ENCODE data around the gene SIRT3.

GRCh38 chr11:235997-236773 is at the start of gene SIRT3:
- TF ChIP-seq CTCF (conservative IDR thresholded peaks at IDR 0.05; ENCODE audit: low read depth, low read length) (no peak), EZH2 (IDR thresholded peaks at IDR 0.05; ENCODE audit: low read length, unreplicated experiment) (no peak)

All from PC-3 (cell line).